GM21717 (cell line): ENCODE data around the gene RANBP17.
"Not testable (repeated sequence)": the region's sequence is repeated elsewhere in the genome, so short reads cannot be mapped to it uniquely, and the experiment has no call there.

Experiments
- ATAC-seq: cut with Tn5 transposase; IDR thresholded peaks from one replicate; pipeline ENCODE4 v1.9.1; 2021; ENCODE audit warnings: mild to moderate bottlenecking, moderate library complexity; ENCODE audit not compliant: unreplicated experiment

Gene RANBP17

DNA sequence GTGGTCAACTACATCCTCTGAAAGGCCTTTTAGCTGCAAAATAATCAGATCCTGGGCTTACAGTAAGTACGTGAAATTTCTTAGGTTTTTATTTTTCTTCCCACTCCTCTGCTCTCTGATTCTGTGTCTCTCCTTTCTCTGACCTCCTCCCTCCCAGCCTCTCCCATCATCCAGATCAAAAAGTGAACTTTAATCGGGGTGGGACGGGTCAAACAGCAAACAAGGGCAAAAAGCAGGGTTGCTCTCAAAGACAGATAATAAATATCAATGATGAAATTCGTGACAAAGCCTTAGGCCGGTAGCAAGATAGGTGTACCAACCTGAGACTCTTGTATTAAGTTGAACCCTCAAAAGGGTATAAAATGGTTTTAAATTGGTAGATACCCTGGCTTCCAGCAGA lies 76.1 kb downstream of the RANBP17 start:
- ATAC-seq, result no peak

DNA sequence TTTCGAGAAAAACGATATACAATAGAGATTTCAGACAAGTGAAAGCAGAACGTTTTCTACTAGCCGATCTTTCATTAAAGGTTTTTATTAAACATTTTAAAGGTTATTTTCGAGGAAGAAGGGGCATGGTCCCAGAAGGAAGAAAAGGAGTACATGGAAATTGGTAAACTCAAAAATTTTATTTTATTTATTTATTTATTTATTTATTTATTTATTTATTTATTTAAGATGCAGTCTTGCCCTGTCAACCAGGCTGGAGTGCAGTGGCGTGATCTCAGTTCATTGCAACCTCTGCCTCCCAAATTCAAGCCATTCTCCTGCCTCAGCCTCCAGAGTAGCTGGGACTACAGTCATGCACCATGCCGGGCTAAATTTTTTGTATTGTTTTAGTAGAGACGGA lies 77.4 kb downstream of the RANBP17 start:
- ATAC-seq, result no peak

DNA sequence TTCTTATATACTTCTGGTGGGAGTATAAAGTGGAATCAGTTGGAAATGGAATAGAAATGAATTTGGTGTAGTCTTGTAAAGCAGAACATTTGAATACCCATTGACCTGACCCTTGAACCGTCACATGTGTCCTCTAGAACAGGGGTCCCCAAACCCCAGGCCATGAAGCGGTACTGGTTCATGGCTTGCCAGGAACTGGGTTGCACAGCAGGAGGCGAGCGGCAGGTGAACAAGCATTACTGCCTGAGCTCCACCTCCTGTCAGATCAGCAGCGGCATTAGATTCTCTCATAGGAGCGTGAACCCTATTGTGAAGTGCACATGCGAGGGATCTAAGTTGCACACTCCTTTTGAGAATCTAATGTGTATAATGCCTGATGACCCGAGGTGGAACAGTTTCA lies 80.0 kb downstream of the RANBP17 start:
- ATAC-seq, result no peak

DNA sequence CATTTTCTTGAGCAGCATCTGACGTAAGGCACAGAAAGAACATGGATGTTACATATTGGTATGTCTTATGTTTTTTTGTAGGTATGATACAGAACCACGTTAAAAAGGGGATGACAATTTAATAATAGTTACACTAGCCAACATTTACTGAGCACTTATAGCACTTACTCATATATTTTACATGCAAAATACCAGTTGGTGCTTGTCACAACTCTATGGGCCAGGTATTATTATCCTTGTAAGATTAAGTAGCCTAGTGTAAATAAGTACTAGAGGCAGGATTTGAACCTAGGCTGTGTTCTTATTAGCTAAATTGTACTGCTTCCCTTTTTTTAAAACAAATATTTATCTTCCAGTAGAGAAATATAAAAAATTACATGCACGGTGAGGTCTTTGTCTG lies 83.5 kb downstream of the RANBP17 start:
- ATAC-seq, result no peak

DNA sequence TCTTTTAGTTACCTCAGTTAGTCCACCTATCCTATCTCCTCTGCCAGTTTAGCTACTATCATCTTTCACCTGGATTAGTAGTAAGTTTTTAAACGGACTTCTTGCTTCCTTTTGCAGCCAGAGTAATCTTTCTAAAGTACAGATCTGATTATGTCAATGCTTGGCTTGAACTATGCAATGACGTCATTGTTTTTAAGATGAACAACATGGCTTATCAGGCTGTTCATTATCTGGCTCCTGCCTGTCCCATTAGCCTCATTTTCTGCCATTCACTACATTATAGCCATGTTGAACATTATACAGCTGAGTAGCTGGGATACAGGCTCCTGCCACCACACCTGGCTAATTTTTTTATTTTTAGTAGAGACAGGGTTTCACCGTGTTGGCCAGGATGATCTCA lies 98.7 kb downstream of the RANBP17 start:
- no peak for ATAC-seq

DNA sequence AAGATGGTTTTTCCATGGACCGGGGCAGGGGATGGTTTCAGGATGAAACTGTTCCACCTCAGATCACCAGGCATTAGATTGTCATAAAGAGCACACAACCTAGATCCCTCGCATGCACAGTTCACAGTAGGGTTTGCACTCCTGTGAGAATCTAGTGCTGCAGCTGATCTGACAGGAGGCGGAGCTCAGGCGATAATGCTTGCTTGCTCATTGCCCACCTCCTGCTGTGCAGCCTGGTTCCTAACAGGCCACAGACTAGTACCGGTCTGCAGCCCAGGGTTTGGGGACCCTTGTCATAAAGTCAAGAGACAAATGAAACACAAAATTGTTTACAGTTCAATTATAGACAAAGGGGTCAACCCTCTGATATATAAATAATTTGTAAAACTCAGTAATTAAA lies 101.7 kb downstream of the RANBP17 start:
- ATAC-seq, result no peak

DNA sequence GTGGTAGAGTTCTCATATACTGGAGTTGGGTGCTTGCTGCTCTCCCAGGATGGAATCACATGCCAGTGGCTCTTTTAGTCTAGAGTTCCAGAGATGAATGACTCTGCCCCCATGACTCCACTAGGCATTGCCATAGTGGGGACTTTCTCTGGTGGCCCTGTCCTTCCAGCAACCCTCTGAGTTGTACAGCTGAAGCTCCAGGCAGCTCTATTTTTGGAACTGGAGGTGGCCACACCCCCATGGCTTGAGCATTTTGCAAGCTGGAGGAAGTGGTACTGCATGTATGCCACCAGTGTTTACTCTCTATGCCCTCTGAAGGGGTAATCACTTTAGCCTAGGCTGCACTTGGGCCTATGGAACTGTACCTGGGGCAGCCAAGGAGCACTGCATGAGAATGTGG lies 112.6 kb downstream of the RANBP17 start:
- ATAC-seq, result no peak

DNA sequence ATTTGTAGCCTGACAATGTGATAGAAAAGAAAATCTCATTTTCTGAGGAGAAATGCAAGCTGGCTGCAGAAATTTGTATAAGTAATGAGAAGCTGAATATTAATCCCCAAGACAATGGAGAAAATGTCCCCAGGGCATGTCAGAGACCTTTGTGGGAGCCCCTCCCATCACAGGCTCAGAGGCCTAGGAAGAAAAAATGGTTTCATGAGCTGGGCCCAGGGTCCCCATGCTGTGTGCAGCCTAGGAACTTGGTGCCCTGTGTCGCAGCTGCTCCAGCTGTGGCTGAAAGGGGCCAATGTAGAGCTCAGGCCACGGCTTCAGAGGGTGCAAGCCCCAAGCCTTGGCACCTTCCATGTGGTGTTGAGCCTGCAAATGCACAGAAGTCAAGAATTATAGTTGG lies 118.4 kb downstream of the RANBP17 start:
- not testable (repeated sequence) for ATAC-seq

DNA sequence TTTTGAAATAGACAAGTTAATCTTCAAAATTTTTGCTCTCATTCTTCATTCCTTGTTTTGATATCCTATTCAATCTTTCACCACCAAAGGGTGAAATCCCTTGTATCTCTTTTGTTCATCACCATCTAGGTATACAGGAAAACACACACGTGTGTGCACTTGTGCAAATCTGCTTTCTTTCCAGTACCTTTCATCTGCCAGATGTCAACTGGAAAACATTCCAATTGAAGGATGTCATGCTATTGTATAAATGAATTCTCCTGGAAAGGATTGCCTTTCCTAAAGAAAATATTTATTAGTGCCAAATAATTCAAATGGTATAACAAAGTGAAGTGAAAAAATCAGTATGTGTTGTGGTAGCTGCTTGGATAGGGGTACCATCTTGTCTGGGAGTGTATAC lies 123.7 kb downstream of the RANBP17 start:
- ATAC-seq, result no peak

DNA sequence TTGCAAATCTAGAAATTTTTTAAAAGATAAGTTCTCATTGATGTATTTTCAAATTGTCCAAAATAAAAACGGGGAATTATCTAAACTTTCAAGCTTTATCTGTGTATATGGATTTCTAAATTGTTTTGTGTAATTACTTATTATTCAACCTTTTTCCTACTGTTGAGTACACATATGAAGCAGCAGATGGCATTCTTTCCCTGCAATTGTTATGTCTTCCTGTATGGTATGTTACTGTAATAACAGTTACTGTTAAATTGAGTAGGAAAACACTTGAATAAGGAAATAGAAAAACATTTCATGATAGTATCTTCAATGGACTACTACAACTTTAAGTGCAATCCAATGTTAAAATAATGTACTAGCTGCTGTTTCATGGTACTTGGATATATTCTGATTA lies 124.8 kb downstream of the RANBP17 start:
- ATAC-seq, result no peak

DNA sequence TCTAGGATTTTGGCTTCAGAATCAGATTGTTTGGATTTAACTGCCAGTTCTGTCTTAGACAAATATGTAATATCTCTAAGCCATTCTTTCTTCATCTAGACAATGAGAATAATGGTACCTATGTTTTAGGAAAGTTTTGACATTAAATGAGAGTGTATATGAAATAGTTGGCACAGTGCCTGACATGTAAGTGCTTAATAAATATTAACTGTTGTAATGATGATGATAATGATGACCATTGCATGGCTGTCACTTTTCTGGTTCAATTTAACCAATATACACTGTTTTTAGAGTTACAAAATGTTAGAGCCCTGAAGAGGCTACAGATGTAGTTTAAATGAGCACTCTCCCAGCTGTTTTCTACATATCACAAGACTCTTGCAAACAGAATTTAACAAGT lies 131.7 kb downstream of the RANBP17 start:
- ATAC-seq, result no peak

DNA sequence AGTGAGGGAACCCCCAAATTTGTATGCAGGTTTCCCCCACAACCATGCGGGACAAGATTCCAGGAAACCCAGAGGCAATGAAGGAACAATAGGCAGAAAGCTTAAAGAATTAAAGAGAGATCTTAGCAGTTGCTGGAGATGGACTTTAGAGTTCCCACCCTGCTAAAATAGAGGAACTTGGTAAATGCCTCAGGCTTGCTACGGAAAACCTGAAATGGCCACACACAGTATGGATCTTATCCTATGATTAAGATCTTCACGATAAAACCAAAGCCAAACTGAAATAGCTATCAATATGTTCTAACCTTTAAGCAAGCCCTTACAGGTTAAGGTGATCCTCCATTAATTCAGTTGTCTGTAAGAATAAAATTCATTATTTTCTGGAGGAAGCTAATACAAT lies 148.3 kb downstream of the RANBP17 start:
- no peak for ATAC-seq

DNA sequence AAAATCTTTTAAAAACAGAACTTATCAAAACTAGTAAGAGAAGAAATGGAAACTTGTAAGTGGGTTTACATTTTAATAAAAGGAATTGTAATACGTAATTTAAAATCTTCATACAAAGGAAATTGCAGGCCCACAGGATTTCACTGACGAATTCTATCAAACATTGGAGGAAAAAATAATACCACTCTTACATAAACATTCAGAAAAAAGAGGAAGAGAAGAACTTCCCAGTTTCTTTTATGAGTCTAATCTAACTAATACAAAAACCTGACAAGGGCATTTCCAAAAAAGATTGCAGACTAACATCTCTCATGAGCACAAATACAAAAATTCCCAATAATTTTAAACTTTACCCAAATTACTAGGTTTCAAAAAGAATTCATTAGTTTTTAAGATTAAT lies 149.0 kb downstream of the RANBP17 start:
- ATAC-seq, result no peak

DNA sequence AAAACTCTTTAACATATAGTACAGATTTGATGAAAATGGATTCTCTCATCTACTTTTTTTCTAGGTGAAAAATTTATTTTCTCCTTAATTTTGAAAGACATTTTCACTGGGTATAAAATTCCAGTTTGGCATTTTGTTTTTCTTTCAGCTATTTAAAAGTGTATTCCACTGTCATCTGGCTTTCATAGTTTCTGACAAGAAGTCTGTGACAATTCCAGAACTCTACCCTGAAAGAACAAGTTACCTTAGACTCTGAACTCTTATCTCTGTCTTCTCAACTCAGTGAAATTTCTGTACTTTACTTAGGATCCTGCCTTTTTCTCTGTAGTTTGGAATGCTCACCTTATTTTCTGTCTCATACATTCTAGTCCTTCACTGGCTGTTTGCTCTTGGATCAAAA lies 161.7 kb downstream of the RANBP17 start:
- ATAC-seq, result no peak

DNA sequence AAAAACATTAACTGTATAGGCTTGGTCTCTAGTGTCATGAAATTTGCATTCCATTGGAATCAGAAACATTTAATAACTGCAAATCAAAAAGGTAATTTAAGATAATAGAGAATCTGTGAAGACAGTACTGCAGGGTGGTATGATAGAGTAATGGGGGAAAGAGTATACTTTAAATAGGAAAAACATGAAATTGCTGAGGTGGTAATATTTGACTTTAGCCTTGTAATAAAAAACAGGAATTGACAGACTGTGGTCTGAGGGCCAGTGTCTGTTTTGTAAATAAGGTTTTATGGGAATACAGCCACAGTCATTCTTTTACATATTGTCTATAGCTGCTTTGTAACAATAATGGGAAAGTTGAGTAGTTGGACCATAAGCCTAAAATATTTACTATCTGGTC lies 162.3 kb downstream of the RANBP17 start:
- no peak for ATAC-seq

DNA sequence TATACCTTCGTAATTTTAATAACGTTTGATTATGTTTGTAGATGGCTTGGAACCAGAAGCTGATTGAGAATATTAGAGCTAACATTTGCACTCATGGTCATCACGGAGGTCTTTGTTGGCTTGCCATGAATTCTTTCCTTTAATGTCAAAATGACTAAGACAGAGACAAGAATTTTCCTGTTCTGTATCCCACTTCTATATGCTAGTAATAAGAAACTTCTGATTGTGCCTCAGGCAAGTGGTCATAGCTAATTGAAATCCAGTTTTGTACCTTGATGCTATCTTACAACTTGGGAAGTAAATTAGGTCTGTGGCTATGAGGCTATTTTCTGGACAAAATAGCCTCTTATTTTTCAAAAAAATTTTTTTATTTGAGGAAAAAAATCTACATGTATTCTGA lies 167.6 kb downstream of the RANBP17 start:
- ATAC-seq, result no peak

DNA sequence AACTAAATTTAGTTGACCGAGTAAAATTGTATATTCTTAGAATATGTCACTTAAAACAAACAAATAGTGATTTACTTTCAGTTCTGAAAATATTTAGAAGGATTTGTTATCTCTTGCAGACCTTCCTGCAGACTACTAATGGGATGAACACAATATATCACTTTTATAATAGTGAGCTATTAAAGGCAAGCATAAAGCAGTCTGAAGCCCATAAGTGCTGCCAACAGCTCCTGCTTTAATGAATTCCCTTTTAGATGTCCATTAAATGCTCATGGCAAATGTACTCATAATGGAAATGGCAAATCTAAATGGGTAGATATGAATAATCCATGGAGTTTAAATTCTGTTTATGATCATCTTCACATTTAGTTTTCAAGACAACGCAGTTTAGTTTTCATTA lies 170.2 kb downstream of the RANBP17 start:
- ATAC-seq, result no peak

DNA sequence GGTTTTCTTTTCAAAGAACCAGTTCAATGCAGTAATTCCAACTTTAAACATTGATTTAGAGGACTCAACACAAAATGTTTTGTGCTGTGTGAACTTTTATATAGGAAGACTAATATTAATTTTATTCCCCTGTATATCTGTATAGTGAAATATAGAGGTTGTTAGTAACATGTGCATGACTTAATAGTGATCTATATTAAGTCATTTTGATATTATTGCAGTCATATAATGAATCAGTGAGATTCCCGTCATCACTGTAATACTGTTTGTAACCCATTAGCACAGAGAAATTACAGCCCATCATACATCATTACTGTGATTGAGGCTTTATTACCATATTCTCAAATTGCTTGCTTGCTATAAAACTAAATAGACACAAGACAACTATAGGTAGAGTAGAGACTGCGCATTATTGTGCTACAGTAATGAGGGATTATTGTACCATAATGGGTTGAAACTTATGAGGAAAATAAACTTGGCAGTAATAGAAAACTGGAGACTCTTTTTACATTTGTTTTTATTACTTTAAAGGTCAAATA lies 170.7 kb downstream of the RANBP17 start:
- no peak for ATAC-seq

DNA sequence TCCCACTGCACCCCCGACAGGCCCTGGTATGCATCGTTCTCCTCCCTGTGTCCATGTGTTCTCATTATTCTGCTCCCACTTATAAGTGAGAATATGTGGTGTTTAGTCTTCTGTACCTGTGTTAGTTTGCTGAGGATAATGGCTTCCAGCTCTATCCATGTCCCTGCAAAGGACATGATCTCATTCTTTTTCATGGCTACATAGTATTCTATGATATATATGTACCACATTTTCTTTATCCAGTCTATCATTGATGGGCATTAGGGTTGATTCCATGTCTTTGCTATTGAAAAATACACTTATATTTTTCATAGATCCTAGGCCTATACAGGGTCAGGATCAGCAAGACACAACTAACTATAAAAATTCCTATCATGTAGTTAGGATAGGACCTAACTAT lies 180.1 kb downstream of the RANBP17 start:
- ATAC-seq, result not testable (repeated sequence)

DNA sequence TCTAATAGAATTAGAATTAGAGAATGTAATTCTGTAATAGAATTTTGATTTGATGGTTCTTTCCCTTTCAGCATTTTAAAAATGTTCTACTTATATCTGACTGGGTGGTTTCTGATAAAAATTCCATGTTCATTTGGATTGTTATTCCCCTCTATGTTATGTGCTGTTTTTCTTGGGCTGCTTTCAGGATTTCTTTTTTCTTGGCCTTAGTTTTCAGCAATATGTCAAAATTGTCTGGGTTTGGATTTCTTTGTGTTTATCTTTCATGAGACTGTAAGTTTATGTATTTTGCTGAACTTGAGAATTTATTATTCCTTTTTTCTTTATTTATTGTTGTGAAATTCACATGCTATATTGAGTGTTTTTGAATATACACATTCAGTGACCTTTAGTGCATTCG lies 189.1 kb downstream of the RANBP17 start:
- ATAC-seq, result no peak

DNA sequence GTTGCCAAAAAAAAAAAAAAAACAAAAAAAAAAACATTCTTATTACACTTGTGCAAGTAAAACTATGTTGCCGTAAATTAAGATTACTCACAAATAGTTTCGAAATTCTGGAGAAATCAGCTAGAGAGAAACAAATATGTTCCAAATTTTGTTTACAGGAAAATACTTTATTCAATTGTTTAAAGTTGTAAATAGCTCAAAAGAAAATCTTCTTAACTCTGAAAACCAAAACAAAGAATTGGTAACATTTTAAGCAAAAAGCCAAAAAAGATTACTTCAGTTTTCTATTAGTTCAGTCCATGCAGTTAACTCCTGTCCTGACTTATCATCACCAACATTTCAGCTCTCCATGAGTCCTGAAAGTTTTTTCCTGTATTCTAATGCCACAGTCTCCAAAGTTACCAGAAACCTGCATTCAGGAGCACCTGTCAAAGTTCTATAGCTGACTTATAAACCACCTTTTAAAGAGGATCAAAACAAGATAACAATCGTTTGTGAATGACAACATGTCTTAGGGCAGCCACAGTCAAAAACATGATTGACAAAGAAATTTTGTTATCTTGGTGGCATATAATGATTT lies 194.1 kb downstream of the RANBP17 start:
- ATAC-seq, result no peak

DNA sequence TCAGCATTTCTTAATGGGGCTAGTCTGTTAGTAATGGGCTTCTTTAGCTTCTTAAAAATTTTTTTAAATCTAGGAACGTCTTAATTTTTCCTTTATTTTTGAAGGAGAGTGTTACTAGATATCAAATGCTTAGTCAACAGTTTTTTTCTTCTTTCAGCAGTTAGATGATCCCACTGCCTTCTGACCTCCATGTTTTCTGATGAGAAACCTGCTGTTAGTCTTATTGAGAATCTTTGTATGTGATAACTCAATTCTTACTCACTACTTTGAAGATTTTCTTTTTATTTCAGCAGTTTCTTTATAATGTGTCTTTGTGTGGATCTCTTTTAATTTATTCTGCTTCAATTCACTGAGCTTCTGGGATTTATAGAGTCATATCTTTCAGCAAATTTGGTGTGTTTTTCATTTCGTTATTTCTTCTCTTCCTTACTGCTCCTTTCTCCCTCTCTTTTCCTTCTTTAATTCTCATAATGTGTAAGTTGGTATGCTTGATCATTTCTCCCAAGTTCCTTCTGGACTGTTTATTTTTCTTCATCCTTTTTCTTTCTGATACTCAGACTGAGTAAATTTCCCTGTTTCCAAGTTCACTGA lies 205.8 kb downstream of the RANBP17 start:
- no peak for ATAC-seq

DNA sequence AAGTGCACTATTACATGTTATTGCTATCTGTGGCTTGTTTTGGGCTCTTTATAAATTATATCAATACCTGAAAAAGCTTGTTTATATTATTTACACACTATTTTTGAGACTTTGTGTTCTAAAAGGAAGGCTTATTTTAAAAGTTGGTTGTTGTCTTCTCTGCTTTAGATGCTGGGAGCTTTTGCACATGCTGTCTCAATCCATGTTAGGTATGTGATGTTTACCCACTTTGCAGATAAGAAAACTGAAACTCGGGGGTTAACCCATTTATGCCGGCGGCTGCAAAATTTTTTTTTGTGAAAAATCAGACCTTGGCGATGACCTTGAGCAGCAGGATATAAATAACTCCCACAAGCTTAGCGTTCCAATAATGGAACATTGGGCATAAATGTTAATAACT lies 212.9 kb downstream of the RANBP17 start:
- ATAC-seq, result no peak
